ENCODE data around the gene WDR86. TPM values are rescaled to one million over a fixed set of nuclear protein-coding genes. Genes with fewer than 3 reads are reported as not detected.

WDR86 gene
- total and polyA plus RNA-seq, 5 experiments from 2014 or later: 0.47 to 1.2 (median 0.81) TPM

DNA sequence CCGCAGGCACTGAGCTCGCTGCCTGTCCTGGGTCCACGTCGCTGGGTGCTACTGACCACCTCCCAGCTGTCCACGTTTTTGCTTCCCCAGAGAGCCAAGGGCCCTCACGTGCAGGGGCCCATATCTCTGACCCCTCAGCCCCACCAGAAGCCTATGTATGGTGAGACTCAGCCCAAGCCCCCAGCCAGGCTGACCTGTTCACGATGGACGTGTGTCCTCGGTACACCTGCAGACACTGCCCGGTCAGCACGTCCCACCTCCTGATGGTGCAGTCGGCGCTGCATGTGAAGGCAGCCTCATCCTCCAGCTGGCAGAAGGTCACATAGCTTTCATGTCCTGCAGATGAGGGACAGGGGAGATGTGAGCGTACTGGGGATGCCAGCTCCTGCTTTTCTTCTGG is 9.9 kb downstream of the WDR86 start:
- Mint-ChIP-seq H3K4me3 (no peak overlapping the region), H3K4me1 (peaks cover 5 to 18% (median 12%) of the 10 kb centered on the region in 4 donors), H3K27ac (no peak overlapping the region), H3K9me3 (no peaks in the 10 kb centered on the region), H3K36me3 (no peaks in the 10 kb centered on the region), H3K27me3 (peaks cover 0 to 1% (median 0%) of the 10 kb centered on the region in 5 donors)
- no peak for ATAC-seq
- DNase-seq: peak in 1 of 10 donors; percentile 48
- POLR2A ChIA-PET: interaction anchor here (2.2 kb wide), 1 partner anchor 10 kb away, joined by 11 read pairs; the partner anchor contains the start of gene WDR86

DNA sequence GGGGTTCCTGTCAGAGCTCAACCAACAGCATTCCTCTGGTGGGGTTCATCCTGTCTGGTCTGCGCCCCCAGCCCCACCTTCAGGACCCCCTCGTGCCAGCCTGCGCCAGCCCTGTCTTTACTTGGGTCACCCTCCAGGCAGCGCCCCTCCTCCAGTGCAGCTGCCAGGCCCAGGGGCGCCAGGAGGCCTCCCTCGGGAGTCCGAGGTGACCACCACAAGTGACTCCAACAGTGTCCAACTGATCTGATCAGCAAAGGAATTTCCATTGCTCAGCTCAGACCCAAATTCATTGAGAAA is 10.6 kb downstream of the WDR86 start:
- Mint-ChIP-seq H3K27ac (no peak overlapping the region), H3K36me3 (no peaks in the 10 kb centered on the region), H3K9me3 (no peaks in the 10 kb centered on the region), H3K4me1 (peaks cover 5 to 18% (median 12%) of the 10 kb centered on the region in 4 donors), H3K27me3 (peaks cover 0 to 1% (median 0%) of the 10 kb centered on the region in 5 donors), H3K4me3 (no peak overlapping the region)
- ATAC-seq (no peak), DNase-seq (no peak)
- POLR2A ChIA-PET: interaction anchor here (2.2 kb wide), 1 partner anchor 11 kb away, joined by 11 read pairs; the partner anchor contains the start of gene WDR86

DNA sequence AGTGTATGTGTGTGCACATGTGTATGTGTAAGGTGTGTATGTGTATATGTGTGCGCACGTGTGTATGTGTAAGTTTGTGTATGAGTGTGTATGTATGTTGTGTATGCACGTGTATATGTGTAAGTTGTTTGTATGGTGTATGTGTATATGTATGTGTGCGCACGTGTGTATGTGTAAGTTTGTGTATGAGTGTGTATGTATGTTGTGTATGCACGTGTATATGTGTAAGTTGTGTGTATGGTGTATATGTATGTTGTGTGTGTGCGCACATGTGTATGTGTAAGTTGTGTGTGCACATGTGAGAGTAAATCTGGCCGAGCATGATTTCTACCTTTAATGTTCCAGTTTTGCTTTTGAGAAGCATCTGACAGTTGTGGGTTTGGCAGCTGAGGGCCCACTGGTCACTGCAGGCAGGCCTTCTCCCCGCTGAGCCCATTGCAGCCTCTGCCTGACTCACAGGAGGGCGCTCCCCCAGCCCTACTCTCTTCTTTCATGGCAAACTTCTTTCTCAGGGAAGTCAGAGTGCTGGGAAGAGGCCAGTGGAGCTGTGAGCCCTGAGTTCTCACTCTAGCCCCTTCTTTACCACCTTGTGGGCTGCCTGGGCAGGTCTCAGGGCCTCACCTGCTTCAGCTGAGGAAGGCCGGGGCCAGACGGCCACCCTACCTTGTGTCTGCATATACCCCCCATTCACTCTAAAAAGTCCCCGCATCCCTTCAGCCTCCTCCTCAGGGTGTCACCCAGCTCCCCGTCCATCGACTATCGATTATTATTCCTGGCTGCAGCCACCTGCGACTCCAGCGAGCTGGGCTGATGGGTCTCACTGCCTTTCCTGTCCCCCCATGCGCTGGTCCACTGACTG is 11.2 kb downstream of the WDR86 start:
- ATAC-seq: no peak
- peaks cover 0 to 1% (median 0%) of the 10 kb centered on the region in 5 donors for H3K27me3 Mint-ChIP-seq
- no peaks in the 10 kb centered on the region for H3K9me3 Mint-ChIP-seq
- DNase-seq: peak in 1 of 10 donors; percentile 49
- H3K36me3 Mint-ChIP-seq: no peaks in the 10 kb centered on the region
- peaks cover 5 to 18% (median 10%) of the 10 kb centered on the region in 4 donors for H3K4me1 Mint-ChIP-seq
- no peak overlapping the region for H3K4me3 Mint-ChIP-seq
- POLR2A ChIA-PET: interaction anchor here (2.2 kb wide), 1 partner anchor 12 kb away, joined by 11 read pairs; the partner anchor contains the start of gene WDR86
- H3K27ac Mint-ChIP-seq: peak overlapping the region in 3 of 10 donors; percentile 30 to 65 (median 36)

DNA sequence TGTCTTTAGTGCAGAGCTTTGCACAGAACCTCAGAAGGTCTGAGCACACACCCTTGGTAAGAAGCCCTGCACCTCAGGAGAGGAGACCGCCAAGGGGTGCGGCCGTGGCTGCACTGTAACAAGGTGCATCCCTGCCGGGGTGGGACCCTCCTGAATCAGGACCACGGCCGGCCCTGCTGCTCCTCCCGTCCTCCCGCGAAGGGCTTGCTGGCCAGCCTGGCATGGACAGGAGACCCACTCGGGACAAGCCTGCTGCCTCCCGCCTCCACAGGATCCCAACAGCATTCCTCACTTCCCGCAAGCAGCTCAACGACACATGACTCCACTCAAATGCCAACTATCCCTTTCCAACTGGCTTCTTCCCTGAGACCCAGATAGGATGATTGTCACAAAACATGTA is 12.8 kb downstream of the WDR86 start:
- Mint-ChIP-seq H3K36me3 (no peaks in the 10 kb centered on the region), H3K27ac (peak overlapping the region in 4 of 10 donors; percentile 48 to 80 (median 62)), H3K4me1 (peaks cover 4 to 18% (median 10%) of the 10 kb centered on the region in 4 donors), H3K4me3 (no peak overlapping the region), H3K27me3 (peaks cover 0 to 1% (median 0%) of the 10 kb centered on the region in 5 donors), H3K9me3 (no peaks in the 10 kb centered on the region)
- DNase-seq: peak in 1 of 10 donors; percentile 60
- POLR2A ChIA-PET: interaction anchor here (0.8 kb wide), 1 partner anchor 33 kb away, joined by 3 read pairs; no protein-coding TSS in a partner anchor
- no peak for ATAC-seq

DNA sequence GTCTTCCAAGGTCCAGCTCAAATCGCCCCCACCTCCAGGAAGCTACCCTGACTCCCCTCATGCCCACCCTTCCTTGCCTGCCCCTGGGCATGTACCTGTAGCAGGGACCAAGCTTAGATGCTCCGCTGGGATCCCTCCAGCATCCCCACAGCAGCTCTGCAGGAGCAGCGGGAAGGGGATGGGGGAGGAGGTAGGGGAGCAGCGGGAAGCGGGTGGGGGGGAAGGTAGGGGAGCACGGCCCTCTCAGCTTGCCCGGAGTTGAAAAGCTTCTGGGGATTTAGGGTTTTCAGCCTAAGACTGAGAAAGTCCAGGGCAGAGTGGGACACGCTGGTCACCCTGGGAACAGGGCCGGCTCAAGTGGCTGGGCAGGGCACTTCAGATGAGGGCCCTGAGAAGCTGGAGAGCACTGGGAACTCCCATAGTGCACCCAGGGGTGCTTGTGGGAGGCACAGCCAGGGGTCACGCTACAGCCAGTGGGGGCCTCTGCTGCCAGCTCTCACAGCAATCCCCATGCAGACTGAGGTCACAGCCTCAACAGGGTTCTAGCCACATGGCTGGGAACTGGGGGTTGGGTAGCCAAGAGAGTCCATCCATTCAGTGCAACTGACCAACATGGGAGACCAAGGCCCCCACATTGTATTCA is 13.4 kb downstream of the WDR86 start:
- DNase-seq (no peak), ATAC-seq (no peak)
- H3K4me1 Mint-ChIP-seq: peaks cover 4 to 18% (median 10%) of the 10 kb centered on the region in 4 donors
- peak overlapping the region in 1 of 10 donors; percentile 48 for H3K27ac Mint-ChIP-seq
- H3K9me3 Mint-ChIP-seq: no peaks in the 10 kb centered on the region
- POLR2A ChIA-PET: interaction anchor here (0.8 kb wide), 1 partner anchor 33 kb away, joined by 3 read pairs; no protein-coding TSS in a partner anchor
- H3K27me3 Mint-ChIP-seq: peaks cover 0 to 1% (median 0%) of the 10 kb centered on the region in 5 donors
- no peaks in the 10 kb centered on the region for H3K36me3 Mint-ChIP-seq
- H3K4me3 Mint-ChIP-seq: no peak overlapping the region

DNA sequence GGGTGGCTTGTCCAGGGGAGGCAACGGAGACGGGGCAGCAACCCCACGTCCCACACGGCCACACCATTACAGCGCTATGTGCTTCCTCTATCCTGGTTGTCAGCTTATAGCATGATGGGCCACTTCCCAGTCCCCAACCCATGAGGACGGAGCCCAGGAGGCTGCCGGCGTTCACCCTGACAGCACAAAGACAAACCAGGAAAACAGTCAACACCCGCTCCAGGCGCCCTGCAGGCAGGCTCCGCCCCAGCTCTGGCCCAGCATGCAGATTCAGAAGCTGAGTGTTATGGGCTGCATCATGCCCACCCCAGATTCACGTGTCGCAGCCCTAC is 14.8 kb downstream of the WDR86 start:
- POLR2A ChIA-PET: no interaction called here
- DNase-seq (no peak), ATAC-seq (no peak)
- H3K4me3 Mint-ChIP-seq: no peak overlapping the region
- peak overlapping the region in 2 of 10 donors; percentile 25 to 28 for H3K27ac Mint-ChIP-seq
- H3K9me3 Mint-ChIP-seq: no peaks in the 10 kb centered on the region
- H3K27me3 Mint-ChIP-seq: peaks cover 0 to 4% (median 4%) of the 10 kb centered on the region in 5 donors
- H3K4me1 Mint-ChIP-seq: peaks cover 8 to 22% (median 11%) of the 10 kb centered on the region in 4 donors
- no peaks in the 10 kb centered on the region for H3K36me3 Mint-ChIP-seq

DNA sequence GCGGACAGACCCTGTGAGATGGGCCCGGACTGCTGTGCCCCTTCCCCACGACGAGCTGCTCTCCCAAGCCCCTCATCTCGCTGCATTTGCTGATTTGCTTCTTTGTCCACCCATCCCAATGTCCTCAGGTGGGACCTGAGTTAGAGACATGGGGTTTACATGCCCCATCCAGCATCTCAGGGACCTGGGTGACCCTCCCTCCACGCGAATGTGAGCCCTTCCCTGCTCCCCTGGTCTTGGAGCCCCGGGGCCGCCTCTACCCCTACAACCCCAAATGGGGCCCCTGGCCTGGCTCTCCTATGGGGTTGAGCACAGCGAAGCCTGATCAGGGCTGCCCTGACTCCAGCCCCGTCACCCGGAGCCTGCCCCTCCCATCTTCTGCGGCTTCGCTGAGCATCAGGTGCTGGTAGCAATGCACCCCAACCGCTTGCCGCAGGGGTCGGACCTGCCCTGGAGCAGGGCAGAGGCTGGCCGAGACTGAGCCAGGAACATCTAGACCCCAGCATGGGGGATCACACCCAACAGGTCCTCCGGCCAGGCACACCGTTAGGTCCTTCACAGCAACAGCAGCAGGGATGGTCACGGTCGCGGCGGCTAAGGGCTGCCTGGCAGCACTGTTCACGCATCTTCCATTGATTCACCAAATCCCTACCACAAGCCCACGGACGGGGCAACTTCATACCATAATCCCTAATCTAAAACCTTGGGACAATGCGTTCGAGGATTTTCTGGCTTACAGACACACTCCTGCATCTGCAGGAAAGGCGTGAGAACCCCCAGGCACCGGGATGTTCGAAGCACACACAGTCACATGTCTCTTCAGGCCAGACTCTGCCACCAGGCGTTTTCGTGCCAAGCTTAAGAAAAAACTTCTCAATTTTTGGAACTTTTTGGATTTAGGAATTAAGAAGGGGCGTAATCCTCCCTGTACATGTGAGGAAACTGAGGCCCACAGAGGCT is 15.5 kb downstream of the WDR86 start:
- Mint-ChIP-seq H3K27ac (no peak overlapping the region), H3K36me3 (no peaks in the 10 kb centered on the region), H3K27me3 (peaks cover 0 to 4% (median 4%) of the 10 kb centered on the region in 5 donors), H3K9me3 (no peaks in the 10 kb centered on the region), H3K4me1 (peaks cover 8 to 27% (median 14%) of the 10 kb centered on the region in 4 donors), H3K4me3 (no peak overlapping the region)
- POLR2A ChIA-PET: no interaction called here
- ATAC-seq: no peak
- DNase-seq: peak in 1 of 10 donors; percentile 45

DNA sequence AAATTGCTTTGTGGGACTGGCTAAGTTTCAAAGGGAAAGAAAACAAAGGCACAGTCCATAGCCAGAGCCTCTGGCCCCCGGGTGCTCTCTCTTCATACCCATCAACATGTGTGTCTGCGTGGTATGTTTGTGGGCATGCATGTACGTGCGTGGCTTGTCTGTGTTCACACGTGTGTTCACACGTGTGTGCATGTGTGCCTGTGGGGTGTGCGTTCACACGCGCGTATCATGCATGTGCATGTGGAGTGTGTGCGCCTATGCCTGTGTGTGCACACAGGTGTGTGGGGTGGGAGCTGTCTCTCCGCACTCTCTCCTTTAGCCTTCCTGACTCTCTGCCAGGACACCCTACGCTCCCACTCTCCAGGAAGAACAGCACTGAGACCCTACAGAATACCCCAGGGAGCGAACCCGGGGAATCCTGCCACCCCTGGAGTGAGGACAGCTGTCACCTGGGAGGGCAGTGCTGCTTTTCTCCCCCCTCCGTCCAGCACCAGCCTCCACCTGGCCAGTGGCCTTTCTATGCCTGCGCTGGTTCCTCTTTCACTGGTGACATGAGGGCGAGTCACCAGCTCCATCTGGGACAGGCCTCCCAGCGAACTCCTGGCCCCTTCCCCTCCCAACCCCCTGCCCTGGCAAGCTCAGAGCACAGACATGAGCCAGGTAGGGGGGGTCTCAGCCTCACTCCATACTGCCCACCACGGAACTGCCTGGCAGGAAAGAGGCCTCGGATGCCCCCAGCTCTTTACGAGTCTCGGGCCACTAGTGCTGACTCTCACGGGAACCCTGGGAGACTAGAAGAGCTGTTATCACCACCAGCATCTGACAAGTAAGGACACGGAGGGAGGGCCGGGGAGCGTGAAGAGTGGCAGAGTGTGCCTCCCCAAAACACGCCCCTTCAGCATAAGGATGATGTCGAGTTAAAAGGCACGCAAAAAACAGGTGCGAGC is 16.5 kb downstream of the WDR86 start:
- ATAC-seq (no peak), DNase-seq (no peak)
- peaks cover 8 to 26% (median 13%) of the 10 kb centered on the region in 4 donors for H3K4me1 Mint-ChIP-seq
- peaks cover 0 to 4% (median 4%) of the 10 kb centered on the region in 5 donors for H3K27me3 Mint-ChIP-seq
- peak overlapping the region in 3 of 10 donors; percentile 22 to 37 (median 25) for H3K27ac Mint-ChIP-seq
- POLR2A ChIA-PET: interaction anchor here (0.6 to 1.0 kb wide), 2 partner anchors 36 to 56 kb away, joined by 3 to 4 read pairs; no protein-coding TSS in a partner anchor
- H3K4me3 Mint-ChIP-seq: no peak overlapping the region
- H3K9me3 Mint-ChIP-seq: no peaks in the 10 kb centered on the region
- no peaks in the 10 kb centered on the region for H3K36me3 Mint-ChIP-seq

DNA sequence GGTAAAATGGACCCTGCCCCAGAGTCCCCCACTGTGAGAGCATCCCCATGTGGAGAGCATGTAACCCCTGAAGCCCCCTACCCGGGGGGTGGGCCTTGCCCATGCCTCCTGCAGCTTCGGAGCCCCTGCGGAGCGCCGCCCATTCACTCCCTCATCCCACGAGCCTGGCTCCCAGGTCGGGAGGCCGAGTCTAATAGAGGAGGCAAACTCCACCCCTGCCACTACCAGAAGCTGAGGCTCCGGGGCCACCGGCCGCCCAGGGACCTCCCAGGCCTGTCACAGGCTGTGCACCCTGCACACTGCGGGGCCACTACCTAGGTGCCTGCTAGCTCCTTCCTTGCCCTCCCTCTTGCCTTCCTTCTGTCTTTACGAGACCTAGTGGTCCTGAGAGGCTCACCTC is 17.4 kb downstream of the WDR86 start:
- Mint-ChIP-seq H3K27ac (peak overlapping the region in 1 of 10 donors; percentile 56), H3K4me1 (peaks cover 4 to 20% (median 9%) of the 10 kb centered on the region in 4 donors)

DNA sequence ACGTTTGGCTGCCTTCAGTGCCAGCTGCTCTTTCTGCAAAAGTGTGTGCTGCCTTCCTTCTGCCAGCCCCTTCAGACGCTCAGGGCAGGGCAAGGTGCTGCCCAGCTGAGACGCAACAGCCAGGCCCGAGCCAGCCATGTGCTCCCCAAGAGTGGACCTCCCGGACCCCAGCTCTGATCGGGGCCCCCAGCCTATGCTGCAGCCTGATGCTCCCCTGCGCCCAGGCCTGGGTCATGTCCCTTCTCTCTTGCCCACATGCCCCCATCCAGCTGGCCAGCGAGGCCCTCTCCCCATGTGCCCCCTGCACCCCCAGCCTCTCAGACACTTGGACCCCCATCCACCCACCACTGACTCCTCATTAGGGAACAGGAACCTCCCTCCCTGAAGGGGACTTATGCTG is 17.8 kb downstream of the WDR86 start:
- H3K27ac Mint-ChIP-seq: peak overlapping the region in 1 of 10 donors; percentile 27
- no peak overlapping the region for H3K4me3 Mint-ChIP-seq
- H3K36me3 Mint-ChIP-seq: no peaks in the 10 kb centered on the region
- no peaks in the 10 kb centered on the region for H3K9me3 Mint-ChIP-seq
- DNase-seq (no peak), ATAC-seq (no peak)
- POLR2A ChIA-PET: no interaction called here
- H3K27me3 Mint-ChIP-seq: peaks cover 1 to 4% (median 4%) of the 10 kb centered on the region in 5 donors
- peaks cover 2 to 16% (median 9%) of the 10 kb centered on the region in 4 donors for H3K4me1 Mint-ChIP-seq

More for the DNA sequence above, 17.4 kb downstream of the WDR86 start:
- H3K4me3 Mint-ChIP-seq: no peak overlapping the region
- POLR2A ChIA-PET: no interaction called here
- DNase-seq (no peak), ATAC-seq (no peak)
- peaks cover 0 to 4% (median 4%) of the 10 kb centered on the region in 5 donors for H3K27me3 Mint-ChIP-seq
- no peaks in the 10 kb centered on the region for H3K36me3 Mint-ChIP-seq
- H3K9me3 Mint-ChIP-seq: no peaks in the 10 kb centered on the region

DNA sequence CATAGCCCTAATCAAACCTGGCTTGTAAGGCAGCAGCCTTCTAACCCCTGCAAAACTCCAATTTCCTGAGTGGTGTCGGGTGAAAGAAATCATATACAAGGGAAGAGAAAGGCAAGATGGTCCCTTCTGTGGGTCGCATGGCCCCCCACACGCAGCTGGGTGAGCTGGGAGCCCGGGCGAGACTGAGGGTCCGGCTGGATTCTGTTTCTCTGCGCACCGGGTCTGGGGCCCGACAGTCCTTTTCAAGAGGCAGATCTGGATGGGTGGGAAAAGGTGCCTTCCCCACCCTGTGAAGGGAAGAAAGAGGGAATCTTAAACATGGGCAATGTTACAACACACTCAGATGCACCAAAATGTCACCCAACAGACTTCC is 18.5 kb downstream of the WDR86 start:
- H3K27ac Mint-ChIP-seq: no peak overlapping the region
- no peaks in the 10 kb centered on the region for H3K36me3 Mint-ChIP-seq
- H3K27me3 Mint-ChIP-seq: peaks cover 1 to 8% (median 4%) of the 10 kb centered on the region in 5 donors
- POLR2A ChIA-PET: interaction anchor here (0.5 kb wide), 1 partner anchor 11 kb away, joined by 5 read pairs; no protein-coding TSS in a partner anchor
- no peaks in the 10 kb centered on the region for H3K9me3 Mint-ChIP-seq
- H3K4me3 Mint-ChIP-seq: no peak overlapping the region
- peaks cover 2 to 14% (median 9%) of the 10 kb centered on the region in 4 donors for H3K4me1 Mint-ChIP-seq
- no peak for ATAC-seq
- DNase-seq: peak in 1 of 10 donors; percentile 46

All from naive thymus-derived CD8-positive, alpha-beta T cell (primary cell).